ENCODE measurements around the gene LGI2. TPM values are rescaled to one million over a fixed set of nuclear protein-coding genes. Genes with fewer than 3 reads are reported as not detected.

Gene LGI2
- total RNA-seq, 1 donor from 2014 or later, result 4.3 TPM

Other genes starting within 250 kb of the LGI2 start
- gene SOD3, start 235.4 kb downstream of the LGI2 start, total RNA-seq, result 0.16 and 0.32 TPM in 2 replicates
- 9.2 and 11.9 TPM in 2 replicates for gene CCDC149, start 117.9 kb downstream of the LGI2 start, total RNA-seq
- 8.2 and 9.3 TPM in 2 replicates for gene SEPSECS, start 129.5 kb upstream of the LGI2 start, total RNA-seq
- gene PI4K2B, start 203.1 kb upstream of the LGI2 start, total RNA-seq, result 10.7 and 11.6 TPM in 2 replicates

Data from neural crest cell (in vitro differentiated cells).